MCF 10A (cell line): ENCODE measurements around the gene TUSC2. TPM values are rescaled to one million over a fixed set of nuclear protein-coding genes. Genes with fewer than 3 reads are reported as not detected.

Experiments
- BruUV-seq: library from RNA; stranded (reverse); fragments of 400-500 nt; replicated peaks from 2 replicates; lab custom pipeline; 2021; lab: Mats Ljungman, UMichigan
- CTCF ChIA-PET: fragments of 300-600 bp; sonication (Branson Sonifier 250); formaldehyde crosslinking; extraction: SDS; loops from one replicate; lab custom pipeline; 2021; ENCODE audit warnings: antibody characterized with exemption, inconsistent platforms; lab: Yijun Ruan, JAX
- POLR2A ChIA-PET: fragments of 300-600, 350-650 bp; sonication (Branson Sonifier 250); formaldehyde crosslinking; extraction: SDS; loops from one replicate; lab custom pipeline; 2020; ENCODE audit warnings: antibody characterized with exemption, inconsistent platforms; lab: Yijun Ruan, JAX
- DNase-seq: peaks from one replicate; pipeline ENCODE4 v3.0.0-alpha.2; 2018; ENCODE audit not compliant: unreplicated experiment
- H3K27ac Mint-ChIP-seq: one replicate; pipeline ENCODE4 v1.8.0; 2022; ENCODE audit warnings: mild to moderate bottlenecking, low read depth, mixed read lengths; ENCODE audit not compliant: unreplicated experiment
- H3K27me3 Mint-ChIP-seq: one replicate; pipeline ENCODE4 v1.8.0; 2022; ENCODE audit warnings: mixed read lengths; ENCODE audit not compliant: insufficient read depth, unreplicated experiment
- H3K36me3 Mint-ChIP-seq: one replicate; pipeline ENCODE4 v1.8.0; 2022; ENCODE audit warnings: mild to moderate bottlenecking, moderate library complexity, mixed read lengths; ENCODE audit not compliant: insufficient read depth, unreplicated experiment
- H3K4me1 Mint-ChIP-seq: one replicate; pipeline ENCODE4 v1.8.0; 2022; ENCODE audit warnings: mixed read lengths; ENCODE audit not compliant: insufficient read depth, unreplicated experiment
- H3K4me3 Mint-ChIP-seq: one replicate; pipeline ENCODE4 v1.8.0; 2022; ENCODE audit warnings: mild to moderate bottlenecking, moderate library complexity, mixed read lengths; ENCODE audit not compliant: unreplicated experiment
- H3K9me3 Mint-ChIP-seq: one replicate; pipeline ENCODE4 v1.8.0; 2022; ENCODE audit warnings: mixed read lengths; ENCODE audit not compliant: unreplicated experiment
- CTCF ChIP-seq: fragments of 200-600 bp; IDR thresholded peaks from one replicate; pipeline ENCODE4 v1.8.0; 2022; ENCODE audit warnings: antibody characterized with exemption, mild to moderate bottlenecking; ENCODE audit not compliant: unreplicated experiment
- intact Hi-C: fragments of 100-400 bp; cut with micrococcal nuclease; formaldehyde crosslinking; loops from 2 replicates; pipeline ENCODE4 v1.14.1; 2022
- total RNA-seq: library from RNA; stranded (reverse); gene quantifications from 2 replicates; pipeline ENCODE4 v1.2.3, GENCODE V29; 2022

Gene TUSC2
- total RNA-seq, 1 experiment from 2014 or later, result 14.5 TPM

- H3K36me3 Mint-ChIP-seq, result no peaks in the 10 kb centered on the region
- TF ChIP-seq CTCF, result no peak
- H3K4me1 Mint-ChIP-seq, result peaks cover 18% of the 10 kb centered on the region
- ChIA-PET POLR2A (interaction anchor here (0.6 to 0.7 kb wide), 2 partner anchors 8 to 1156 kb away, joined by 3 read pairs; partner anchors contain the start of genes CYB561D2 and NPRL2), CTCF (interaction anchor here (0.7 kb wide), 1 partner anchor 45 kb away, joined by 3 read pairs; no protein-coding TSS in a partner anchor)
- intact Hi-C loops, result no loop called here
- BruUV-seq, result no TSS peak
- no peaks in the 10 kb centered on the region for H3K9me3 Mint-ChIP-seq
- no peak for DNase-seq
- H3K27me3 Mint-ChIP-seq, result no peaks in the 10 kb centered on the region
- H3K27ac Mint-ChIP-seq, result no peak overlapping the region
- H3K4me3 Mint-ChIP-seq, result no peak overlapping the region
These were observed 14.1 kb upstream of the TUSC2 start for GRCh38 chr3:50341996-50342650.

GRCh38 chr3:50341537-50341936 lies 13.5 kb upstream of the TUSC2 start:
- intact Hi-C loops, result no loop called here
- Mint-ChIP-seq H3K9me3 (no peaks in the 10 kb centered on the region), H3K27me3 (no peaks in the 10 kb centered on the region), H3K36me3 (no peaks in the 10 kb centered on the region), H3K4me1 (peaks cover 17% of the 10 kb centered on the region), H3K27ac (no peak overlapping the region), H3K4me3 (no peak overlapping the region)
- POLR2A ChIA-PET, result interaction anchor here (0.7 kb wide), 1 partner anchor 9 kb away, joined by 3 read pairs; the partner anchor contains the start of genes CYB561D2 and NPRL2
- DNase-seq, result no peak
- no peak for TF ChIP-seq CTCF
- no TSS peak for BruUV-seq
- CTCF ChIA-PET, result no interaction called here

- no peak within 1 kb of the TSS for H3K27ac Mint-ChIP-seq
- no TSS peak for BruUV-seq
- no peaks in the 10 kb centered on the region for H3K27me3 Mint-ChIP-seq
- peaks cover under 1% of the 10 kb centered on the region for H3K36me3 Mint-ChIP-seq
- peaks cover 14% of the 10 kb centered on the region for H3K4me1 Mint-ChIP-seq
- no peak for TF ChIP-seq CTCF
- no peak for DNase-seq
- ChIA-PET POLR2A (interaction anchor here (1.3 kb wide), 1 partner anchor 10 kb away, joined by 4 read pairs; the partner anchor contains the start of genes CYB561D2 and NPRL2), CTCF (interaction anchor here (0.6 to 0.7 kb wide), 3 partner anchors 42 to 1633 kb away, joined by 3 to 4 read pairs (median 3); partner anchors contain the start of genes ABHD14B, HYAL3 and NAA80)
- intact Hi-C loops, result no loop called here
- H3K9me3 Mint-ChIP-seq, result no peaks in the 10 kb centered on the region
- no peak within 1 kb of the TSS for H3K4me3 Mint-ChIP-seq
These were observed 12.7 kb upstream of the TUSC2 start, which contains the start of gene RASSF1 for GRCh38 chr3:50340448-50341329. RASSF1 (minus strand) TSS chr3:50340836; CDS start chr3:50340805, 31 bp downstream.

- Mint-ChIP-seq H3K36me3 (peaks cover 6% of the 10 kb centered on the region), H3K4me1 (peaks cover 13% of the 10 kb centered on the region), H3K27me3 (no peaks in the 10 kb centered on the region), H3K4me3 (no peak overlapping the region), H3K27ac (no peak overlapping the region), H3K9me3 (no peaks in the 10 kb centered on the region)
- TF ChIP-seq CTCF, result no peak
- ChIA-PET POLR2A (interaction anchor here (1.3 kb wide), 1 partner anchor 11 kb away, joined by 4 read pairs; the partner anchor contains the start of genes CYB561D2 and NPRL2), CTCF (interaction anchor here (0.6 to 1.8 kb wide), 3 partner anchors 275 to 1633 kb away, joined by 3 to 5 read pairs (median 3); partner anchors contain the start of gene ABHD14B)
- DNase-seq, result no peak
- intact Hi-C loops, result no loop called here
- no TSS peak for BruUV-seq
These were observed 12.1 kb upstream of the TUSC2 start for GRCh38 chr3:50340147-50340447.
